Spleen (tissue), 11 donors: ENCODE results near the gene TBL3. TPM values are rescaled to one million over a fixed set of nuclear protein-coding genes. Genes with fewer than 3 reads are reported as not detected.

ENCODE experiments used
- DNase-seq: peaks from one replicate; pipeline ENCODE4 v3.0.0-alpha.2; 2020
- H3K27ac ChIP-seq, 8 donors: fragments of 200-600 bp; sonication (generic) in 7 of 8; 1 replicate in 4 of 8; 2 replicates in 4 of 8; pipeline versions ENCODE4 v1.5.0 to v1.8.0; 2016 to 2021; ENCODE audit warnings: inconsistent platforms in 4 of 8, mild to moderate bottlenecking in 4 of 8, moderate library complexity in 1 of 8
- H3K27me3 ChIP-seq, 7 donors: fragments of 200-600 bp; sonication (generic) in 6 of 7; replicated peaks in 1 of 7; 1 replicate in 4 of 7; 2 replicates in 3 of 7; pipeline versions ENCODE4 v1.5.0 to v1.8.0; 2016 to 2021; ENCODE audit warnings: inconsistent platforms in 3 of 7, mild to moderate bottlenecking in 1 of 7
- H3K36me3 ChIP-seq, 6 donors: fragments of 200-600 bp; sonication (generic) in 5 of 6; 1 replicate in 4 of 6; 2 replicates in 2 of 6; pipeline versions ENCODE4 v1.5.0 to v1.8.0; 2016 to 2021; ENCODE audit warnings: inconsistent platforms in 2 of 6
- H3K4me1 ChIP-seq, 6 donors: fragments of 200-600 bp; sonication (generic) in 5 of 6; 1 replicate in 3 of 6; 2 replicates in 3 of 6; pipeline versions ENCODE4 v1.5.0 to v1.8.0; 2016 to 2021; ENCODE audit warnings: inconsistent platforms in 3 of 6
- H3K4me3 ChIP-seq, 8 donors: fragments of 200-600 bp; sonication (generic) in 7 of 8; 1 replicate in 4 of 8; 2 replicates in 4 of 8; pipeline versions ENCODE4 v1.5.0 to v1.8.0; 2016 to 2021; ENCODE audit warnings: inconsistent platforms in 4 of 8, mild to moderate bottlenecking in 4 of 8, moderate library complexity in 2 of 8
- H3K9me3 ChIP-seq, 8 donors: fragments of 200-600 bp; sonication (generic) in 7 of 8; 1 replicate in 4 of 8; 2 replicates in 4 of 8; pipeline versions ENCODE4 v1.5.0 to v1.8.0; 2016 to 2021; ENCODE audit warnings: inconsistent platforms in 4 of 8
- CTCF ChIP-seq, 11 experiments: fragments of 200-600 bp in 7 of 11; fragments of 450-650 bp in 4 of 11; sonication (generic) in 4 of 11; IDR thresholded peaks in 8 of 11; conservative IDR thresholded peaks in 3 of 11; 1 replicate in 7 of 11; 2 replicates in 4 of 11; pipeline versions ENCODE4 v1.4.0 to v1.8.0; 2016 to 2021; ENCODE audit warnings: antibody characterized with exemption in 11 of 11, inconsistent platforms in 4 of 11, mild to moderate bottlenecking in 1 of 11
- POLR2A ChIP-seq, 3 donors: fragments of 450-650 bp; IDR thresholded peaks; one replicate each; pipeline ENCODE4 v1.5.1; 2017; ENCODE audit warnings: antibody characterized with exemption in 3 of 3, mild to moderate bottlenecking in 1 of 3
- POLR2AphosphoS5 ChIP-seq, 3 donors: sonication (generic); formaldehyde crosslinking; IDR thresholded peaks; one replicate each; pipeline ENCODE4 v1.5.1; 2017; ENCODE audit warnings: antibody characterized with exemption in 3 of 3
- WGBS, 5 donors: extraction: QIAGEN DNeasy Blood & Tissue Kit in 3 of 5; methylation state at CpG; one replicate each; pipeline versions ENCODE4 v1.1.5 to v1.1.7; 2013 to 2018; 5-methylcytosine and 5-hydroxymethylcytosine counted together
- intact Hi-C: fragments of 100-400 bp; cut with DNase I; formaldehyde crosslinking; loops from one replicate; pipeline ENCODE4 v1.15.0; 2023; ENCODE audit warnings: low total_unique reads
- polyA plus RNA-seq, 3 donors: library from polyadenylated mRNA; stranded (reverse); fragments of 200-250 nt; gene quantifications; one replicate each; pipeline ENCODE4 v1.2.1, GENCODE V29; 2013
- total RNA-seq, 7 donors: library from RNA; depleted of rRNA in 3 of 7; stranded (reverse); fragments of >200 nt in 3 of 7; fragmentation: NEBNext Ultra II Directional in 4 of 7; extraction: Animal tissue kit (Norgen Biotek cat#: 25700) in 4 of 7; gene quantifications; one replicate each; pipeline versions ENCODE4 v1.1.0 to v1.2.1, GENCODE V29; 2016 to 2021
- donor health status: healthy with polysubstance abuse.
- donor health status: DM: no; HTN: no; CAD: no; lungs with moderate emphysema.
- donor health status: DM: no; HTN: no; CAD: no.
- donor health status: Bipolar disorder and iron deficiency.
- donor health status: healthy.
- donor health status: DM: no; HTN: no; CAD: no.
- donor health status: DM: yes; HTN: yes; CAD: no.

TBL3 gene
- total and polyA plus RNA-seq, 10 donors, result 20.6 to 54.2 (median 29.3) TPM

GRCh38 chr16:1959269-1960039, 12.4 kb upstream of the TBL3 start, which contains the start of gene NDUFB10:
TSS of gene NDUFB10 (plus strand) at chr16:1959538. CDS start at chr16:1959625, 87 bp downstream.
- 0 to 1% (median 1%) methylated on average over 38 to 79 of the region's 79 CpGs for WGBS, 5 donors
- DNase-seq, result peak; percentile 99
- Histone ChIP-seq H3K4me1 (peaks cover 20 to 60% (median 53%) of the 10 kb centered on the region in 6 donors), H3K36me3 (peaks cover 0 to 33% (median 26%) of the 10 kb centered on the region in 6 donors), H3K4me3 (peak within 1 kb of the TSS; percentile 66 to 95 (median 80)), H3K9me3 (no peaks in the 10 kb centered on the region), H3K27ac (peak within 1 kb of the TSS; percentile 71 to 99 (median 88)), H3K27me3 (peaks cover 0 to 6% (median 0%) of the 10 kb centered on the region in 7 donors)
- TF ChIP-seq POLR2A (IDR thresholded peaks at IDR 0.05) (peak; percentile 71 to 92 (median 71)), POLR2AphosphoS5 (IDR thresholded peaks at IDR 0.05) (peak; percentile 95 to 98 (median 97)), CTCF (IDR thresholded peaks at IDR 0.05 in 8 of 11, conservative IDR thresholded peaks at IDR 0.05 in 3 of 11) (peak; percentile 36 to 92 (median 80))
- intact Hi-C loops, result no loop called here

DNA sequence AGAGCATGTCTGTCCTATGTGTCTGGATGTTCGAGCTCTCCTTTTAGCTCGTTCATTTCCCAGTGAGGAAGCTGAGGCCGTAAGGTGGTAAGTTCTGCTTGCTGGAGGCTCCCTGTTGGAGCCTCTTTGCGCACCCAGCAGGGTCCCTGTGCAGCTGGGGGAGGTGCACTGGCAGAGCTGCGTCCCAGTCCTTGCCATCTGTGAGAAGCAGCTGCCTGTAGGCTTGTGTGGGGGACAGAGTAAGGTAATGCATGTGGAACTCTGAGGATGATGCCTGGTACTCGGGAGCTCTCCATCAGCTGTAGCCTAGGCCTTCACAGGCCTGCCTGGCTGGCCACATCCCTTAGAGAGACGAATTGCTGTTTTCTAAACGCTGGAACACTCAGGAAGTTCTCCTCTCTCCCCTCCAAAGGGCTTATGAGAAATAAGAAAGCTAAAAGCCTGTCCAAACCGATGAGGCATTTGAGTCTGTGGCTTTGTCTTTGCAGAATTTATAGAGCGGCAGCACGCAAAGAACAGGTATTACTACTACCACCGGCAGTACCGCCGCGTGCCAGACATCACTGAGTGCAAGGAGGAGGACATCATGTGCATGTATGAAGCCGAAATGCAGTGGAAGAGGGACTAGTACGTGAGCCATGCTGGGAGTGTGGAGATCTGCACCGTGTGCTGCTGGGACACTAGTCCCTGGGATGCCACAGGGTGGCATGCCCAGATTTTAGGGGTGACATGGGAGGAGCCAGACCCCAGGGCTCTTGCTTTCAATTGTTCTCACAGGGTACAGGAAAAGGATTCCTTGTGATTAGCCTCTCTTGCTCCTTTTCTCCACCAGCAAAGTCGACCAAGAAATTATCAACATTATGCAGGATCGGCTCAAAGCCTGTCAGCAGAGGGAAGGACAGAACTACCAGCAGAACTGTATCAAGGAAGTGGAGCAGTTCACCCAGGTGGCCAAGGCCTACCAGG, 10.9 kb upstream of the TBL3 start:
- intact Hi-C loops, result no loop called here
- peak; percentile 76 for DNase-seq
- WGBS, 5 donors, result 42 to 53% (median 46%) methylated on average over 17 to 20 of the region's 20 CpGs
- no peak for TF ChIP-seq POLR2A (IDR thresholded peaks at IDR 0.05)
- TF ChIP-seq CTCF (IDR thresholded peaks at IDR 0.05 in 8 of 11, conservative IDR thresholded peaks at IDR 0.05 in 3 of 11), result no peak
- TF ChIP-seq POLR2AphosphoS5 (IDR thresholded peaks at IDR 0.05), result peak; percentile 50 to 72 (median 69)
- Histone ChIP-seq H3K4me3 (peak overlapping the region in 7 of 8 donors; percentile 66 to 95 (median 79)), H3K4me1 (peaks cover 25 to 70% (median 62%) of the 10 kb centered on the region in 6 donors), H3K27ac (peak overlapping the region in 6 of 8 donors; percentile 34 to 99 (median 90)), H3K27me3 (no peaks in the 10 kb centered on the region), H3K9me3 (no peaks in the 10 kb centered on the region), H3K36me3 (peaks cover 0 to 33% (median 26%) of the 10 kb centered on the region in 6 donors)

DNA sequence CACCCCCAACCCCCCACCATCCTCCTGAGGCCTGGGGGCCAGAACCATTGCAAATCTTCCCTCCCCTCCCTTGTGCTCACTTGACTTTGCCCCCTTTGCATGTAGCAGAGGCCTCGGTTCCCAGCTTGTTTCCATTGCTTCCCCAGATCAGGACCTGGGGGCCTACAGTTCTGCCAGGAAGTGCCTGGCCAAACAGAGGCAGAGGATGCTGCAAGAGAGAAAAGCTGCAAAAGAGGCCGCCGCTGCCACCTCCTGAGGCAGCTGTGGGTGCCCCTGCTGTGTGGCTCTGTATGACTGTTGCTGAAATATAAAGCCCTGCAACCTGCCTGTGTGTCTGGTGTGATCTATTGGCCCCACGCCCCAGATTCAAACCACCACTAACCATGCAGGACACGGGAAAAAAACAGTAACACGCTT, 10.2 kb upstream of the TBL3 start:
- Histone ChIP-seq H3K27ac (peak overlapping the region in 4 of 8 donors; percentile 88 to 99 (median 96)), H3K27me3 (no peaks in the 10 kb centered on the region), H3K4me1 (peaks cover 28 to 77% (median 67%) of the 10 kb centered on the region in 6 donors), H3K4me3 (peak overlapping the region in 1 of 8 donors; percentile 94), H3K9me3 (no peaks in the 10 kb centered on the region), H3K36me3 (peaks cover 0 to 38% (median 26%) of the 10 kb centered on the region in 6 donors)
- intact Hi-C loops, result no loop called here
- peak; percentile 72 for DNase-seq
- no peak for TF ChIP-seq POLR2AphosphoS5 (IDR thresholded peaks at IDR 0.05)
- no peak for TF ChIP-seq POLR2A (IDR thresholded peaks at IDR 0.05)
- TF ChIP-seq CTCF (IDR thresholded peaks at IDR 0.05 in 8 of 11, conservative IDR thresholded peaks at IDR 0.05 in 3 of 11), result no peak
- WGBS, 5 donors, result 45 to 66% (median 56%) methylated on average over 4 to 6 of the region's 6 CpGs
